Stimulated activated memory B cell treated with anti-CD40 and anti-IgM and Interleukin-4, amounts not matched to agents 10 μg/mL and 1 μg/mL and 100 μg/mL, for 72 hours (primary cell): ENCODE data around the gene ALX3.
A peak's percentile ranks its signal among the peaks of the same experiment; 100 is the strongest.
"Not testable (repeated sequence)": the region's sequence is repeated elsewhere in the genome, so short reads cannot be mapped to it uniquely, and the experiment has no call there.

Source experiments
- ATAC-seq: fragments of 150-1000 bp; cut with Tn5 transposase; 2 replicates; pipeline ENCODE4 v1.10.0; 2021
- H3K27ac Mint-ChIP-seq: one replicate; pipeline ENCODE4 v1.8.0; 2022; ENCODE audit warnings: mild to moderate bottlenecking, mixed read lengths
- H3K27me3 Mint-ChIP-seq: one replicate; pipeline ENCODE4 v1.8.0; 2022; ENCODE audit warnings: mixed read lengths
- H3K36me3 Mint-ChIP-seq: one replicate; pipeline ENCODE4 v1.8.0; 2022; ENCODE audit warnings: mixed read lengths
- H3K4me1 Mint-ChIP-seq: one replicate; pipeline ENCODE4 v1.8.0; 2022; ENCODE audit warnings: mixed read lengths
- H3K4me3 Mint-ChIP-seq: one replicate; pipeline ENCODE4 v1.8.0; 2022; ENCODE audit warnings: mild to moderate bottlenecking, moderate library complexity, mixed read lengths
- H3K9me3 Mint-ChIP-seq: one replicate; pipeline ENCODE4 v1.8.0; 2022; ENCODE audit warnings: mixed read lengths

ALX3 gene

DNA sequence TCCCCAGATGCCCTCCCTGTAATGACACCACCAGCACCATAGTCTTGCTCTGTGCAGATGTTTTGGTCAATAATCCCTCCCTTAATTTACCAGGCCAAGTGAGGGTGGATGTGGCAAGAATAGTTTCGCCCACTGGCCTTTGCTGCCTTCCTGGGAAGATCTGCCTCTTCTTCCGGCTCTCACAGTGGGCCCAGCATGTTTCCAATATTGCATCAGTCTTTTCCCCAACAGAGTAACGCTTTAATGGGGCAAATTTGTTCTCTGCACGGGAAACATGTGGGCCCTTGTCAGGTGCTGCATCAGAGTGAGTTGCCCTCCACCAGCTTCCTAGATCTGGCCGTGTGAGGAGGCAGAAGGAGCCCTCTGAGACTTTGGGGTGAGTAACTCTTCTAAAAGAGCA lies 12.0 kb upstream of the ALX3 start:
- Mint-ChIP-seq H3K27me3 (peaks cover 81% of the 10 kb centered on the region), H3K9me3 (no peaks in the 10 kb centered on the region), H3K27ac (no peak overlapping the region), H3K4me1 (peaks cover 17% of the 10 kb centered on the region), H3K36me3 (no peaks in the 10 kb centered on the region), H3K4me3 (no peak overlapping the region)
- no peak for ATAC-seq

DNA sequence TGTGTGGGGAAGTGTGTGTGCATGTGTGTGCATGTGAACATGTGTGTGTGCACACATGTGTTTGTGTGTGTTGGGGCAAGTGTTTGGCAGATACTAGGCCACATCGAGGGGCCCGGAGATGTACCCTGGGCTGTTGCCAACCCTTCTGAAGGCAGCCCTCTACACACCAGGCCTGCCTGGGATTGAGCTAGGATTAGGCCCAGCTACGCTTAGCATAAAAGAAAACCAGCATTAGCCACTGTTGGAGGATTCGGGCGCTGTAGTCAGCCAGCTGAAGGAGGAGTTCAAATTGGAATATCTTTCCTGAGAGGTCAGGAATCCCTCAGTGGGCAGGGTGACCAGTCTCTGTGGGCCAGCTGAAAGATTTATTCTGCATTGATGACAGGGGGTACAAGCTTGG lies 10.6 kb upstream of the ALX3 start:
- Mint-ChIP-seq H3K4me3 (no peak overlapping the region), H3K9me3 (no peaks in the 10 kb centered on the region), H3K27me3 (peaks cover 82% of the 10 kb centered on the region), H3K36me3 (no peaks in the 10 kb centered on the region), H3K27ac (no peak overlapping the region), H3K4me1 (peaks cover 17% of the 10 kb centered on the region)
- ATAC-seq: no peak

DNA sequence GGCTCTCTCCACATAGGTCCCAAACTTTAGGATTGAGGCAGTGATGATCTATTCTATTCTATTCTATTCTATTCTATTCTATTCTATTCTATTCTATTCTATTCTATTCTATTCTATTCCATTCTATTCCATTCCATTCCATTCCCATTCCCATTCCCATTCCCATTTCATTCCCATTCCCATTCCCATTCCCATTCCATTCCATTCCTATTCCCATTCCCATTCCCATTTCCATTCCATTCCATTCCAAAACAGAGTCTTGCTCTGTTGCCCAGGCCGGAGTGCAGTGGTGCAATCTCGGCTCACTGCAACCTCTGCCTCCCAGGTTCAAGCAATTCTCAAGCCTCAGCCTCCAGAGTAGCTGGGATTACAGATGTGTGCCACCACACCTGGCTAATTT lies 9.5 kb upstream of the ALX3 start:
- not testable (repeated sequence) for ATAC-seq, H3K9me3 Mint-ChIP-seq, H3K4me3 Mint-ChIP-seq, H3K27ac Mint-ChIP-seq, H3K36me3 Mint-ChIP-seq
- peaks cover 80% of the 10 kb centered on the region for H3K27me3 Mint-ChIP-seq
- H3K4me1 Mint-ChIP-seq: peaks cover 17% of the 10 kb centered on the region

DNA sequence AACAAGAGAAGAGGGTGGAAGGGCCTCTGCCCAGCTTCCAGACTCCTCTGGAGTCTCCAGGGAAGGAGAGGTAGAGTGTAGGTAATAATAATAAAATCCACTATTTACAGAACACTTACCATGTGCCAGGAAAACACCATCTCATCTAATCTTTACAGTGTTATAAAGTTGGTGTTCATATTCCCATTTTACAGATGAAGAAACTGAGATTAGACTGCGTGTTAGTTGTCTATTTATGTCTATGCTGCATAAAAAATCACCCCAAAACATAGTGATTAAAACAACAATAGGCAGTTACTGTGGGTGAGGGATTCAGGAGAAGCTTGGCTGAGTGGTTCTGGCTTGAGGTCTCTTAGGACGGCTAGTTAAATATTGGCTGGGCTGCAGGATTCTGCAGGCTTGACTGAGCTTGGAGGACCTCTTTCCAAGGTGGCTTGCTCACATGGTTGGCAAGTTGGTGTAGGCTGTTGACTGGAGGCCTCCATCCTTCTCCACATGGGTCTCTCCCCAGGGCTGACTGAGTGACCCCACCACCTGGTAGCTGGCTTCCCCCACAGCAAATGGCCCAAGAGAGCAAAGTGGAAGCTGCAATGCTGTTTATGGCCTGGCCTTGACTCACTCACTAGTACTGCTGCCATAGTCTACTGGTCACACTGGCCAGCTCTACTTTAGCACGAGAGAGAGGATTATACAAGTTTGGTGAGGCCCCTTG lies 6.5 kb upstream of the ALX3 start:
- no peak overlapping the region for H3K27ac Mint-ChIP-seq
- H3K4me3 Mint-ChIP-seq: no peak overlapping the region
- no peaks in the 10 kb centered on the region for H3K9me3 Mint-ChIP-seq
- H3K4me1 Mint-ChIP-seq: no peaks in the 10 kb centered on the region
- no peaks in the 10 kb centered on the region for H3K36me3 Mint-ChIP-seq
- no peak for ATAC-seq
- peaks cover 68% of the 10 kb centered on the region for H3K27me3 Mint-ChIP-seq

DNA sequence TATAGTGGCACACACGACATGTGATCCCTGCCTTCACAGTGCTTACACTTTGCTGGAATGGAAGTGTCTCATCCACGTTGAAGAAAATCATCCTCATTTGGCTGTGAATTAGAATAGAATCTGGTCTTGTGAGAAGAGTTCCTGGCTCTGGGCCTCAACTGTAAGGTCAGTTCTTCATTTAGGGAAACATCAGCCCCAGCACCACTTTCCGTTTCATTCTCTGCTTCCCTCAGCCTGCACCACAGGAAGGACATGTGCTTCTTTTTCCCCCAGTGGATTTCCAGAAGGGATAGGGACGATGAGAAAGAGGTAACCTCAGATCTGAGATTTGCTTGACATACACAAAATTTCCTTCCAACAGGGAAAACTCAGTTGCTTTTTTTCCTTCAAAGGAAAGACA lies 3.7 kb upstream of the ALX3 start:
- no peak overlapping the region for H3K4me3 Mint-ChIP-seq
- H3K9me3 Mint-ChIP-seq: no peaks in the 10 kb centered on the region
- H3K27ac Mint-ChIP-seq: no peak overlapping the region
- no peak for ATAC-seq
- peaks cover 12% of the 10 kb centered on the region for H3K4me1 Mint-ChIP-seq
- H3K36me3 Mint-ChIP-seq: no peaks in the 10 kb centered on the region
- peaks cover 69% of the 10 kb centered on the region for H3K27me3 Mint-ChIP-seq

DNA sequence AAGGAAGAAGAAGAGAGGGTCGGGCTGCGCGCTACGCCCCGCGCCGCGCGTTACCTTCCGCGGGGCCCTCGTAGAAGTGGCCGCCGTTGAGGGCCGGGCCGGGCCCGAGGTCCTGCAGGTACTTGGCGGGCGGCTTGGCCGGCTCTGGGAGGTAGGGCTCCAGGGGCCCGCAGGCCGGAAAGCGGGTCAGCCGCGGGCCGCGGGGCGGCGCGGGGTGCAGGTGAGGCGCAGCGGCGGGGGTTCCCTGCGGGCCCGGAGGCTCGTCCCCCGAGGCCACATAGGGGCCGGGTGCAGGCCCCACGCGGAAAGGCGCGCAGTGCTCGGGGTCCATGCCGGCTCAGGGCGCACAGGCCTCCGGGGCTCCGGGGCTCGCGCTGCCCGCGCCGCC lies 196 bp downstream of the ALX3 start:
- peaks cover 77% of the 10 kb centered on the region for H3K27me3 Mint-ChIP-seq
- H3K36me3 Mint-ChIP-seq: no peaks in the 10 kb centered on the region
- H3K9me3 Mint-ChIP-seq: no peaks in the 10 kb centered on the region
- peak overlapping the region; percentile 71 for H3K4me3 Mint-ChIP-seq
- no peak overlapping the region for H3K27ac Mint-ChIP-seq
- H3K4me1 Mint-ChIP-seq: peaks cover 26% of the 10 kb centered on the region
- ATAC-seq: no peak

DNA sequence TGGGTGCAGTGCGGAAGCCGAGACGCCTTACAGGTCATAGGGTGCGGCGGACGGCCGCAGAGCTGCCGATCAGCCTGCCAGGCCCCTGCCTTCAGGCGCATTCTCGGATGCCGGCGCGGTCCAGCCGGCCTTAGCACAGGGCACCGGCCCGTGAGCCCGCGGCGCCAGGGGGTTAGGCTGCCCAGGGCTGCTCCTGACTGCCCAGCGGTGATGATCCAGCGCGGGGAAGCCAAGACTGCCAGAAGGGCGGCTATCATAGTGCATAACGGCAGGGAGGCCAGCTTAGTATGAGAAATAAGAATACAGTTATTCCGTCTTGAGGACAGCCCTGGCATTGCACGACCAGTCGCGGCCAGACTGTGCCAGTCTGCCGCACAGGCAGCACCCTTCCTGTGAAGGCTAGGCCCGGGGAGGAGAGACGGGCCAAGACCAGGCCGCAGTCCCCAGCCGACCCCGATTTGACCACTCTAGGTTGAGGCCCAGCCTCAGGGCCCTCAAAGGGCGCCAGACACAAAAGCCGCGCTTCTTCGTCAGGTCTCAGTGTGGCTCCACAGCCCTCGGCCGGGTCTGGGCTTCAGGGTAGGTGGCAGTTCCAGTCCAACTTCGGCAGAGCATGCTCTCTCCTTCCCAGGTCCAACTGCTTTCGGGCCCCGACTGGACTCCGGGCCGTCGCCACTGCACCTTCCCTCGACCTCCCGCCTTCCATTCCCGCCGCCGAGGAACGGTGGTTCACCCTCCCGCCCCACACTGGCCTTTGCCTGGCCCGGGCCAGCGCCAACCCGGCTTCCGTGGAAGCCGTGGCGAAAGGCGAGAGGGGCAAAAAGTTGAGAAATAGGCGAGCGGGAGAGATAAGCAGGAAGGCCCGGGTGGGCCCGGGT lies 829 bp downstream of the ALX3 start:
- no peaks in the 10 kb centered on the region for H3K9me3 Mint-ChIP-seq
- peaks cover 78% of the 10 kb centered on the region for H3K27me3 Mint-ChIP-seq
- no peaks in the 10 kb centered on the region for H3K36me3 Mint-ChIP-seq
- ATAC-seq: no peak
- H3K4me1 Mint-ChIP-seq: peaks cover 26% of the 10 kb centered on the region
- H3K4me3 Mint-ChIP-seq: peak overlapping the region; percentile 71
- no peak overlapping the region for H3K27ac Mint-ChIP-seq

DNA sequence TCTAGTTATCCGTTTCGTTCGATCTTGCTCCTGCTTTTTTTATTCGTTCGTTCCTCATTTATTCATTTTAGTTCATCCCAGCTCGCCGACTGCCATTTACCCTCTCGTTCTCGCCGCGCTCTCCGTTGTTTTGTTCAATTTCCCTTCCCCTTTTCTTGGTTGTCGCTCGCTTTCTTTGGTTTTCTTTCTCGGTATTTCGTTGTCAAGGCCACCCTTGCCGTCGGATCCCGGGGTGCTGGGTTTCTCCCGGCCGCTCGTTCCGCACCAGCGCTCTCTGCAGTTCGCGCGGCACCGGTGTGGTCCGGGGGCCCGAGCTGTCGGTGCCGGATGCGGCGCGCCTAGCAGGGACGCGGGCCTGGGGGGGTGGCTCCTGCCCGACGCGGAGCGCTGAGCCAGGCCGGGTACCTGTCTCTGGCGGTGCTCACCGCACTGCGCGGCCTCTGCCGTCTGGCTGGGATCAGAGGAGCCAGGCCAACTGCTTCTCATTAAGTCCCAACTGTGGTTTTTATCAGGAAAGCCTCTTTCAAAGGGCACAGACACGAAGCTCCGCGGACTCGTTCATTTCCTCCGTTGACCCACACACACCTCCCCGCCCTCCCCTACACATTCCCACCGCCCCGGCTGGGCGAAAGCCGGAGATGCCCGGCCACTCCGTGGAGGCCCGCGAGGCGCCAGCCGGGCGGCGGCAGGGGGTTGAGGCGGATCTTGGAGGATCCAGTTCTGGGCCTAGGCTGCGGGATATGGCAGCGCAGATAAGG lies 1.6 kb downstream of the ALX3 start:
- peak overlapping the region; percentile 68 for H3K4me3 Mint-ChIP-seq
- peaks cover 26% of the 10 kb centered on the region for H3K4me1 Mint-ChIP-seq
- no peaks in the 10 kb centered on the region for H3K9me3 Mint-ChIP-seq
- peak; percentile 47 for ATAC-seq
- peaks cover 2% of the 10 kb centered on the region for H3K36me3 Mint-ChIP-seq
- peak overlapping the region; percentile 6 for H3K27ac Mint-ChIP-seq
- peaks cover 72% of the 10 kb centered on the region for H3K27me3 Mint-ChIP-seq

DNA sequence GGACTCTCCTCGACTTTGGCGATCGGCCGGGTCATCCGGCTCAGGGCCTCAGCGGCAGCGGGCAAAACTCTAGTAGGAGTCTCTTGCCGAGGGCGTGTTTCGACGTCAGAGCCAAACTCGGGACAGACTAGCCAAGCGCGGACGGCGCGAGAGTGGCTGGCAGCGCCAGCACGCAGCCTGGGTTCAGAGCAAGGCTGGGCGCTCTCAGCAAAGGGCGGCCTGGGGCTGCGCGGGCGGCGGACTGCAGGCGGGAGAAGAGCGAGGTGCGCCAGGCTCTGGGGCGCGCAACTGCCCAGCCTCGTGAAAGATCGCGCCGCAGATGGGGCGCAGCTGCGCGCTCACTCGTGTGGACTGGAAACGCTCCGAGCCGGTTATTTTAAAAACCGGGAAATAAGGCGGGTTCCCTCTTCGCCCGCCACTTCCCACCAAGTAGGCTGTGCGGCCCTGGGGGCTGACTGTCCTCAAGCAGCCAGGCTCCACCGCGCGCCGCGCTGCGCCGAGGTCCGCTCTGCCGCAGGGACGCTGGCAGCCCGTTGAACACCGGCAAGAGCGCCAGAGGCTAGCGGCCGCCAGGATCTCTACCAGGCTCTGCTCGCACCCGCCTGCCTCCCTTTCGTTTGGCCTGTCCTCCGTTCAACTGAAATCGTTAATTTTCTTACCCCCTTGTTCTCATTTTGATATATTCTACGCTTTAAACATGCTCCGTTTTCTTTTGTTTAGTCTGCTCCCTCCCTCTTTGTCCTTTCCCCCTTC lies 2.4 kb downstream of the ALX3 start:
- Mint-ChIP-seq H3K27me3 (peaks cover 72% of the 10 kb centered on the region), H3K4me1 (peaks cover 26% of the 10 kb centered on the region), H3K9me3 (no peaks in the 10 kb centered on the region), H3K36me3 (peaks cover 6% of the 10 kb centered on the region), H3K4me3 (peak overlapping the region; percentile 68), H3K27ac (peak overlapping the region; percentile 6)
- ATAC-seq: no peak

DNA sequence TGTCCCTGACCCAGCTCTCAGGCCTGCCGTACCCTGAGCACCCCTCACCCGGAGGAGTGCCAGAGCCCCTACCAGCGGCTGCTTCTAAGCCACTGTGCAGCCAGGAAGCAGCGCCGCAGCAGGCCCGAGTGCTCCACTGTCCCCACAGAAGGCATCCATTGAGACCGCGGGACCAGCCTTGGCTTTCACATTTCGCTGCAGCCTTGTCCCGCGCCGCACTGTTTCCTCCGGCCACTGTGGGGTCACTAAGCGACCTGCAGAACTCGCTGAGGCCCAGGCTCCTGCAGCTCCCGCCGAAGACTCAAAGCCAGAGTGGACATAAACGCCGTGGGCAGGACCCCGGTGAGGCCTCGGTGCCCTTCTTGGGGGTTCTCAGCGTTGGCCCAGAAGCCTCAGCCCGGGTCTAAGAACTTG lies 3.0 kb downstream of the ALX3 start:
- H3K4me3 Mint-ChIP-seq: peak overlapping the region; percentile 61
- no peak for ATAC-seq

DNA sequence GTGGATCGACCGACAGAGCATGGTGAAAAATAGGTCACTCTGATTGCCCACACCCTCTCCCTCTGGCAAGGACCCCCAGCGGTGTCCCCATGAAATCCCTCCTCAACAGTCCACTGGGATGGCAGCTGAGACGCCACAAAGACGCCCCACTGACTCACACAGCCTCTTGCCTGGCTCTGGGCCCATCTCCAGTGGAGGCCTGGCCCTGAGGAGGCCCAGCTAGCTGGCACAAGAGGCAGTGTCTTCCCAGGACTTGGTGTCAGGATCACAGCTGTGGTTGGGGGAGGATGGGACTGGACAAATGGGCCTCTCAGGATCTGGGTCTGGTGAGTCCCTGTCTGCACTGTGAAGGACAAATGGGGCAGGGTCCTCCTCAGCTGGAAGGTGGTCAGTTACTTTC lies 4.6 kb downstream of the ALX3 start:
- ATAC-seq: no peak
- Mint-ChIP-seq H3K27me3 (peaks cover 57% of the 10 kb centered on the region), H3K36me3 (peaks cover 12% of the 10 kb centered on the region), H3K4me3 (no peak overlapping the region), H3K4me1 (peaks cover 26% of the 10 kb centered on the region), H3K9me3 (no peaks in the 10 kb centered on the region), H3K27ac (no peak overlapping the region)

More for the DNA sequence above, 3.0 kb downstream of the ALX3 start:
- H3K9me3 Mint-ChIP-seq: no peaks in the 10 kb centered on the region
- H3K27ac Mint-ChIP-seq: no peak overlapping the region
- H3K4me1 Mint-ChIP-seq: peaks cover 26% of the 10 kb centered on the region
- H3K36me3 Mint-ChIP-seq: peaks cover 6% of the 10 kb centered on the region
- peaks cover 72% of the 10 kb centered on the region for H3K27me3 Mint-ChIP-seq

DNA sequence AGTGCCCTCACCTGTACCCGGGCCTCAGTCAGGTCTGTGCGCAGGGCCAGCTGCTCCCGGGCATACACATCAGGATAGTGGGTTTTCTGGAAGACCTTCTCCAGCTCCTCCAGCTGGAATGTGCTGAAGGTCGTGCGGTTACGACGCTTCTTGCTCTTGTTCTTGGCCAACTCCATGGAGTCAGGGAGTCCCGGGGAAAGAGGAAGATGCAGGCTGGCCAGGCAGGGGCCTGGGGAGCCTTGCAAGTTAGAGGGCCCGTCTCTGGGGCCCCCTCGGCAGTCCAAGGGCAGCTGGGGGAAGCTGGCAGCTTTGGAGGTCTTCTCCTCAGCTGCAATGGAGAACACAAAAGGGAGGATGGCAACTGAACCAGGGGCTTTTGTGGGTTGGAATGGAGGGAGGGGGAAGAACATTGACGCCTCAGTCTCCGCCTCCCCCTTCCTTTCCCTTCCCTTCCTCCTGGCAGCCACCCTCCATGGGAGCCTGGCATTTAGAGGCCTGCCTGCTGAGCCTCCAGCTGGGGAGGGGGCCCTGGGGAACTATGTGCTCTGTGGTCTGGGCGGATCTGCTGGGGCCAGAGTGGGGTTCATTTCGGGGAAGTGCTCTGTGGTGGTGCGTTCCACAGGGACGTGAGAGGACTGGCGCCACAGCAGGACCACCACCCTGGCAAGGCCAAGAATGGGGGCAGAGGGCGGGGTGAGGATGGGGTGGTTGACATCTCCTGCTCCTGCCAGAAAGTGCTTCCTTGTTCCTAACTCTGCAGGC lies 5.7 kb downstream of the ALX3 start:
- no peak for ATAC-seq
- no peaks in the 10 kb centered on the region for H3K9me3 Mint-ChIP-seq
- no peak overlapping the region for H3K4me3 Mint-ChIP-seq
- peaks cover 20% of the 10 kb centered on the region for H3K4me1 Mint-ChIP-seq
- H3K27ac Mint-ChIP-seq: no peak overlapping the region
- H3K27me3 Mint-ChIP-seq: peaks cover 49% of the 10 kb centered on the region
- H3K36me3 Mint-ChIP-seq: peaks cover 19% of the 10 kb centered on the region

DNA sequence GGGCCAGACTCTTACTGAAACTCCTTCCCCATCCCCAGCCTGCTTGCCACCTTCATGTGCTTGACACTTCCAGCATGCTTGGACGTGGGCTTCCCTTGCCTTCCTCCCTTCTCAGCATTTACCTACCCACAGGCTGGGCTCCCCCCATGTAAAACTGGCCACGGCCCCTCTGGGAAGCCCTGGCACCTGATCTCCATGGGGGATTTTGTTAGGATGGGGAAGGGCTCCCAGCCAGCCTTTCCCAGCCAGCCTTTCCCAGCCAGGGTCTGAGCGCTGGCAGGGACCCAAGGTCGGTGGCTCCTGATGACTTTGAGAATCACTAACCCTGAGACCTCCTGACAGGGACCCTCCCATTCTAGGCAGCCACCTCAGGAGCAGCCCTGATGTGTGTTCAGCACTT lies 6.7 kb downstream of the ALX3 start:
- no peak overlapping the region for H3K27ac Mint-ChIP-seq
- peaks cover 39% of the 10 kb centered on the region for H3K27me3 Mint-ChIP-seq
- H3K4me1 Mint-ChIP-seq: peaks cover 12% of the 10 kb centered on the region
- no peaks in the 10 kb centered on the region for H3K9me3 Mint-ChIP-seq
- peaks cover 22% of the 10 kb centered on the region for H3K36me3 Mint-ChIP-seq
- no peak for ATAC-seq
- no peak overlapping the region for H3K4me3 Mint-ChIP-seq

DNA sequence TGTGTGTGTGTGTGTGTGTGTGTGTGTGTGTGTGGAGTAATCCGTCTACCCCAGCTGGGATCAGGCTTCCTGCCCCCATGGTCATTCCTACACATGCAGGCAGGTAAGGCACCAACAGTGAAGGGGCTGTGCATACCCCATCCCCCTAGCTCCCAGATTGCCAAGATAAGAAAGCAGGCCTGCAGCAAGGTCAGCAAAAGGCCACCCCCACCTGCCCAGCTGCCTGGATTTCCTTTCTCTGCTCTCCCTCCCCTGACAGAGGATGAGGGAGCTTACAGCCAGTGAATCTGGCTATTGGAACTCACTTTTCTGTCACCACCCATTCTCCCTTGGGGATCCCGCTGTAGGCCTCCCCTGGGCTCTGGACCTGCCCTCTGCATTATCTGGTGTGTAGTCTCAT lies 7.9 kb downstream of the ALX3 start:
- ATAC-seq: no peak
- Mint-ChIP-seq H3K36me3 (peaks cover 32% of the 10 kb centered on the region), H3K9me3 (no peaks in the 10 kb centered on the region)

More for the DNA sequence above, 7.9 kb downstream of the ALX3 start:
- Mint-ChIP-seq H3K4me1 (peaks cover under 1% of the 10 kb centered on the region), H3K4me3 (no peak overlapping the region), H3K27me3 (peaks cover 28% of the 10 kb centered on the region), H3K27ac (no peak overlapping the region)
